Measurements from ENCODE around the gene NAALADL2.

NAALADL2 gene

GRCh38 chr3:175214216-175214615 is 355.1 kb downstream of the NAALADL2 start:
- no peak for DNase-seq

GRCh38 chr3:175215833-175216232 is 356.7 kb downstream of the NAALADL2 start:
- no peak for DNase-seq

GRCh38 chr3:175222356-175222755 is 363.2 kb downstream of the NAALADL2 start:
- DNase-seq = no peak

- DNase-seq = no peak
Measured at GRCh38 chr3:175224051-175224450, 364.9 kb downstream of the NAALADL2 start.

GRCh38 chr3:175226444-175226843 is 367.3 kb downstream of the NAALADL2 start:
- no peak for DNase-seq

GRCh38 chr3:175227126-175227525 is 368.0 kb downstream of the NAALADL2 start:
- DNase-seq = no peak

- no peak for DNase-seq
Measured at GRCh38 chr3:175233957-175234940, 375.1 kb downstream of the NAALADL2 start.

GRCh38 chr3:175238801-175239200 is 379.7 kb downstream of the NAALADL2 start:
- no peak for DNase-seq

- no peak for DNase-seq
Measured at GRCh38 chr3:175240921-175241320, 381.8 kb downstream of the NAALADL2 start.

GRCh38 chr3:175242243-175242642 is 383.1 kb downstream of the NAALADL2 start:
- no peak for DNase-seq

GRCh38 chr3:175246234-175246633 is 387.1 kb downstream of the NAALADL2 start:
- no peak for DNase-seq

GRCh38 chr3:175246766-175247165 is 387.6 kb downstream of the NAALADL2 start:
- DNase-seq = no peak

GRCh38 chr3:175247629-175248028 is 388.5 kb downstream of the NAALADL2 start:
- no peak for DNase-seq

- no peak for DNase-seq
Measured at GRCh38 chr3:175248832-175249231, 389.7 kb downstream of the NAALADL2 start.

- DNase-seq = no peak
Measured at GRCh38 chr3:175255698-175256097, 396.6 kb downstream of the NAALADL2 start.

GRCh38 chr3:175257123-175257522 is 398.0 kb downstream of the NAALADL2 start:
- no peak for DNase-seq

GRCh38 chr3:175258763-175259162 is 399.6 kb downstream of the NAALADL2 start:
- DNase-seq = no peak

GRCh38 chr3:175260145-175260794 is 401.1 kb downstream of the NAALADL2 start:
- DNase-seq = no peak

GRCh38 chr3:175266478-175266877 is 407.3 kb downstream of the NAALADL2 start:
- DNase-seq = no peak

- no peak for DNase-seq
Measured at GRCh38 chr3:175267121-175267531, 408.0 kb downstream of the NAALADL2 start.

- no peak for DNase-seq
Measured at GRCh38 chr3:175267561-175267960, 408.4 kb downstream of the NAALADL2 start.

GRCh38 chr3:175269394-175269793 is 410.3 kb downstream of the NAALADL2 start:
- DNase-seq = no peak

GRCh38 chr3:175270198-175270837 is 411.2 kb downstream of the NAALADL2 start:
- no peak for DNase-seq
